GM12878 (cell line): ENCODE results near the gene CIROP. TPM values are rescaled to one million over a fixed set of nuclear protein-coding genes. Genes with fewer than 3 reads are reported as not detected.

Experiments
- BACH1 ChIP-seq: fragments of 450-650 bp; IDR thresholded peaks from 2 replicates; pipeline ENCODE4 v1.6.1; 2017; ENCODE audit warnings: mild to moderate bottlenecking, borderline replicate concordance
- CBX5 ChIP-seq: sonication (generic); IDR thresholded peaks from 2 replicates; pipeline ENCODE4 v1.6.1; 2016; ENCODE audit warnings: low read depth, moderate library complexity, mild to moderate bottlenecking, inconsistent platforms
- CHD2 ChIP-seq: IDR thresholded peaks from 2 replicates; pipeline ENCODE4 v1.6.1; 2011; ENCODE audit warnings: low read depth, low read length, improper control_type of control experiment, borderline replicate concordance
- DPF2 ChIP-seq: fragments of 450-650 bp; IDR thresholded peaks from 2 replicates; pipeline ENCODE4 v1.6.1; 2017; ENCODE audit warnings: mild to moderate bottlenecking
- EGR1 ChIP-seq, 2 experiments: IDR thresholded peaks; 1 replicate in 1 of 2; 2 replicates in 1 of 2; pipeline ENCODE4 v1.6.1; 2011 to 2012; ENCODE audit warnings: low read depth in 2 of 2, low read length in 2 of 2, borderline replicate concordance in 1 of 2, mild to moderate bottlenecking in 1 of 2, moderate library complexity in 1 of 2
- FOXK2 ChIP-seq: fragments of 450-650 bp; IDR thresholded peaks from 2 replicates; pipeline ENCODE4 v1.6.1; 2017; ENCODE audit warnings: mild to moderate bottlenecking, moderate library complexity
- FOXM1 ChIP-seq: IDR thresholded peaks from 2 replicates; pipeline ENCODE4 v1.6.1; 2012; ENCODE audit warnings: low read depth, mild to moderate bottlenecking, inconsistent platforms, low read length, moderate library complexity
- GATAD2B ChIP-seq: fragments of 450-650 bp; conservative IDR thresholded peaks from 2 replicates; pipeline ENCODE4 v1.6.1; 2017; ENCODE audit warnings: low read depth, mild to moderate bottlenecking, moderate library complexity
- IKZF1 ChIP-seq: fragments of 450-650 bp; conservative IDR thresholded peaks from 2 replicates; pipeline ENCODE4 v1.6.1; 2017; ENCODE audit warnings: antibody characterized with exemption, mild to moderate bottlenecking
- LARP7 ChIP-seq: fragments of 450-650 bp; IDR thresholded peaks from 2 replicates; pipeline ENCODE4 v1.6.1; 2017; ENCODE audit warnings: mild to moderate bottlenecking
- MLLT1 ChIP-seq: fragments of 450-650 bp; IDR thresholded peaks from 2 replicates; pipeline ENCODE4 v1.6.1; 2016; ENCODE audit warnings: mild to moderate bottlenecking
- NR2C1 ChIP-seq: fragments of 450-650 bp; IDR thresholded peaks from 2 replicates; pipeline ENCODE4 v1.6.1; 2017; ENCODE audit warnings: antibody characterized with exemption, mild to moderate bottlenecking, moderate library complexity
- NRF1 ChIP-seq: conservative IDR thresholded peaks from 2 replicates; pipeline ENCODE4 v1.6.1; 2011; ENCODE audit warnings: mild to moderate bottlenecking, low read depth, low read length, improper control_type of control experiment
- PAX5 ChIP-seq: IDR thresholded peaks from 2 replicates; pipeline ENCODE4 v1.6.1; 2011; ENCODE audit warnings: low read depth, low read length, borderline replicate concordance
- PML ChIP-seq: IDR thresholded peaks from 2 replicates; pipeline ENCODE4 v1.6.1; 2012; ENCODE audit warnings: low read length, inconsistent platforms
- POLR2A ChIP-seq: IDR thresholded peaks from 2 replicates; pipeline ENCODE4 v1.6.1; 2011; ENCODE audit warnings: low read depth, mild to moderate bottlenecking, low read length
- POLR2AphosphoS2 ChIP-seq: IDR thresholded peaks from 2 replicates; pipeline ENCODE4 v1.6.1; 2011; ENCODE audit warnings: low read depth, mild to moderate bottlenecking, low read length, improper control_type of control experiment, moderate library complexity
- RB1 ChIP-seq: fragments of 450-650 bp; formaldehyde crosslinking; IDR thresholded peaks from 2 replicates; pipeline ENCODE4 v1.6.1; 2017; ENCODE audit warnings: mild to moderate bottlenecking, borderline replicate concordance
- RELA ChIP-seq: fragments of 450-650 bp; IDR thresholded peaks from 2 replicates; pipeline ENCODE4 v1.8.0; 2014; ENCODE audit warnings: borderline replicate concordance; ENCODE audit not compliant: partially characterized antibody
- RUNX3 ChIP-seq: IDR thresholded peaks from 2 replicates; pipeline ENCODE4 v1.6.1; 2012; ENCODE audit warnings: low read length, inconsistent platforms
- TAF1 ChIP-seq: IDR thresholded peaks from 2 replicates; pipeline ENCODE4 v1.6.1; 2011; ENCODE audit warnings: mild to moderate bottlenecking, low read depth, low read length, borderline replicate concordance
- TBL1XR1 ChIP-seq: IDR thresholded peaks from 2 replicates; pipeline ENCODE4 v1.6.1; 2012; ENCODE audit warnings: low read depth, low read length, improper control_type of control experiment
- USF1 ChIP-seq: IDR thresholded peaks from 2 replicates; pipeline ENCODE4 v1.6.1; 2011; ENCODE audit warnings: borderline replicate concordance, low read depth, mild to moderate bottlenecking, moderate library complexity, mixed read lengths, low read length; ENCODE audit not compliant: insufficient read depth; ENCODE audit errors: extremely low read length
- YBX1 ChIP-seq: fragments of 450-650 bp; IDR thresholded peaks from 2 replicates; pipeline ENCODE4 v1.6.1; 2016; ENCODE audit warnings: antibody characterized with exemption
- polyA plus RNA-seq, 11 experiments: library from polyadenylated mRNA; depleted of rRNA in 4 of 11; unstranded in 6 of 11; stranded (reverse) in 5 of 11; fragments of >200 nt; fragmentation: Nextera tagmentation in 4 of 11; fragmentation: Illumina TruSeq in 1 of 11; extraction: Ambion mirVana in 4 of 11; extraction: Trizol in 1 of 11; gene quantifications; 1 replicate in 1 of 11; 2 replicates in 10 of 11; pipeline versions ENCODE4 v1.2.1 to v1.2.3, GENCODE V29; 2011 to 2016; ENCODE audit warnings: inconsistent platforms in 2 of 11, missing spikeins in 2 of 11, low read depth in 1 of 11
- total RNA-seq, 4 experiments: library from RNA; depleted of rRNA in 3 of 4; stranded (reverse); fragments of >200 nt in 3 of 4; fragmentation: Illumina TruSeq in 1 of 4; extraction: Trizol in 1 of 4; gene quantifications; 2 replicates each; pipeline versions ENCODE4 v1.2.1 to v1.2.3, GENCODE V29; 2013 to 2021
- TF ChIP-seq, protein P1 (sequence below): fragments of 450-650 bp; IDR thresholded peaks from 2 replicates; pipeline ENCODE4 v1.6.1; 2017; ENCODE audit warnings: mild to moderate bottlenecking, moderate library complexity

CIROP gene
- total and polyA plus RNA-seq, 10 of the 15 experiments (the other 5 are each of a cell fraction or from before 2014, with no cell fraction given), result not detected

GRCh38 chr14:23094666-23095195 lies 10.1 kb downstream of the CIROP start, which contains the start of gene ACIN1 (continued):
- TF ChIP-seq RB1 (peak; percentile 88; the same call in 1 of the 2 replicates), USF1 (no peak), PML (peak; percentile 52; the same call in 1 of the 2 replicates), NRF1 (peak; percentile 11; the same call in 1 of the 2 replicates), TAF1 (peak; percentile 97), POLR2A (peak; percentile 94), POLR2AphosphoS2 (peak; percentile 42), LARP7 (peak; percentile 95), GATAD2B (peak; percentile 62; the same call in 1 of the 2 replicates), DPF2 (peak; percentile 78), CBX5 (no peak), IKZF1 (peak; percentile 64), MLLT1 (peak; percentile 91), RELA (no peak), RUNX3 (peak; percentile 59; the same call in 1 of the 2 replicates), EGR1 (IDR thresholded peaks at IDR 0.05; ENCODE audit: borderline replicate concordance in 1 of 2, low read depth in 2 of 2, low read length in 2 of 2) (peak in 1 of 2 experiments; percentile 23; a peak in 1 of 3 replicates), FOXM1 (no peak), FOXK2 (0 out of 2 replicates have a peak, but pooled peaks have one; percentile 9), BACH1 (peak; percentile 75; the same call in 1 of the 2 replicates), TBL1XR1 (0 out of 2 replicates have a peak, but pooled peaks have one; percentile 11), CHD2 (peak; percentile 40; the same call in 1 of the 2 replicates), NR2C1 (no peak), PAX5 (no peak), YBX1 (no peak)
- TF ChIP-seq, protein P1, sequence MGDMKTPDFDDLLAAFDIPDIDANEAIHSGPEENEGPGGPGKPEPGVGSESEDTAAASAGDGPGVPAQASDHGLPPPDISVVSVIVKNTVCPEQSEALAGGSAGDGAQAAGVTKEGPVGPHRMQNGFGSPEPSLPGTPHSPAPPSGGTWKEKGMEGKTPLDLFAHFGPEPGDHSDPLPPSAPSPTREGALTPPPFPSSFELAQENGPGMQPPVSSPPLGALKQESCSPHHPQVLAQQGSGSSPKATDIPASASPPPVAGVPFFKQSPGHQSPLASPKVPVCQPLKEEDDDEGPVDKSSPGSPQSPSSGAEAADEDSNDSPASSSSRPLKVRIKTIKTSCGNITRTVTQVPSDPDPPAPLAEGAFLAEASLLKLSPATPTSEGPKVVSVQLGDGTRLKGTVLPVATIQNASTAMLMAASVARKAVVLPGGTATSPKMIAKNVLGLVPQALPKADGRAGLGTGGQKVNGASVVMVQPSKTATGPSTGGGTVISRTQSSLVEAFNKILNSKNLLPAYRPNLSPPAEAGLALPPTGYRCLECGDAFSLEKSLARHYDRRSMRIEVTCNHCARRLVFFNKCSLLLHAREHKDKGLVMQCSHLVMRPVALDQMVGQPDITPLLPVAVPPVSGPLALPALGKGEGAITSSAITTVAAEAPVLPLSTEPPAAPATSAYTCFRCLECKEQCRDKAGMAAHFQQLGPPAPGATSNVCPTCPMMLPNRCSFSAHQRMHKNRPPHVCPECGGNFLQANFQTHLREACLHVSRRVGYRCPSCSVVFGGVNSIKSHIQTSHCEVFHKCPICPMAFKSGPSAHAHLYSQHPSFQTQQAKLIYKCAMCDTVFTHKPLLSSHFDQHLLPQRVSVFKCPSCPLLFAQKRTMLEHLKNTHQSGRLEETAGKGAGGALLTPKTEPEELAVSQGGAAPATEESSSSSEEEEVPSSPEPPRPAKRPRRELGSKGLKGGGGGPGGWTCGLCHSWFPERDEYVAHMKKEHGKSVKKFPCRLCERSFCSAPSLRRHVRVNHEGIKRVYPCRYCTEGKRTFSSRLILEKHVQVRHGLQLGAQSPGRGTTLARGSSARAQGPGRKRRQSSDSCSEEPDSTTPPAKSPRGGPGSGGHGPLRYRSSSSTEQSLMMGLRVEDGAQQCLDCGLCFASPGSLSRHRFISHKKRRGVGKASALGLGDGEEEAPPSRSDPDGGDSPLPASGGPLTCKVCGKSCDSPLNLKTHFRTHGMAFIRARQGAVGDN, result peak; percentile 49; the same call in 1 of the 2 replicates
- TF ChIP-seq, all 136 proteins: peak for 32
